Heart left ventricle (tissue), 16 donors: ENCODE measurements around the gene ALDH3B1. TPM values are rescaled to one million over a fixed set of nuclear protein-coding genes. Genes with fewer than 3 reads are reported as not detected.

ENCODE experiments used
- ATAC-seq, 4 donors: fragments of 200-7000 bp; cut with Tn5 transposase; one replicate each; pipeline ENCODE4 v1.9.1; 2020 to 2022; ENCODE audit warnings: moderate library complexity in 4 of 4, mild to moderate bottlenecking in 3 of 4, moderate number of reproducible peaks in 1 of 4
- DNase-seq, 5 donors: peaks; one replicate each; pipeline ENCODE4 v3.0.0-alpha.2; 2020
- H3K27ac ChIP-seq, 12 donors: fragments of 200-600 bp; sonication (generic) in 4 of 12; one replicate each; pipeline versions ENCODE4 v1.5.0 to v1.8.0; 2016 to 2022; ENCODE audit warnings: mild to moderate bottlenecking in 2 of 12
- H3K27me3 ChIP-seq, 9 donors: fragments of 200-600 bp; sonication (generic) in 2 of 9; one replicate each; pipeline versions ENCODE4 v1.5.1 to v1.8.0; 2016 to 2022; ENCODE audit warnings: mild to moderate bottlenecking in 3 of 9
- H3K36me3 ChIP-seq, 9 donors: fragments of 200-600 bp; sonication (generic) in 2 of 9; one replicate each; pipeline versions ENCODE4 v1.5.0 to v1.8.0; 2018 to 2022; ENCODE audit warnings: mild to moderate bottlenecking in 2 of 9
- H3K4me1 ChIP-seq, 12 donors: fragments of 200-600 bp; sonication (generic) in 4 of 12; one replicate each; pipeline versions ENCODE4 v1.5.0 to v1.8.0; 2016 to 2022; ENCODE audit warnings: mild to moderate bottlenecking in 3 of 12
- H3K4me3 ChIP-seq, 12 donors: fragments of 200-600 bp; sonication (generic) in 4 of 12; one replicate each; pipeline versions ENCODE4 v1.5.0 to v1.8.0; 2017 to 2022; ENCODE audit warnings: mild to moderate bottlenecking in 9 of 12, moderate library complexity in 4 of 12
- H3K9me3 ChIP-seq, 12 donors: fragments of 200-600 bp; sonication (generic) in 4 of 12; one replicate each; pipeline versions ENCODE4 v1.5.0 to v1.8.0; 2016 to 2022; ENCODE audit warnings: mild to moderate bottlenecking in 1 of 12
- CTCF ChIP-seq, 12 donors: fragments of 200-600 bp; sonication (generic) in 4 of 12; IDR thresholded peaks; one replicate each; pipeline versions ENCODE4 v1.5.0 to v1.8.0; 2018 to 2022; ENCODE audit warnings: antibody characterized with exemption in 12 of 12, mild to moderate bottlenecking in 5 of 12
- POLR2A ChIP-seq, 2 donors: fragments of 450-650 bp; IDR thresholded peaks; one replicate each; pipeline ENCODE4 v1.6.1; 2017; ENCODE audit warnings: antibody characterized with exemption in 2 of 2, mild to moderate bottlenecking in 2 of 2, moderate library complexity in 2 of 2
- WGBS, 4 donors: extraction: QIAGEN DNeasy Blood & Tissue Kit in 2 of 4; methylation state at CpG; one replicate each; pipeline versions ENCODE4 v1.1.5 to v1.1.7; 2013 to 2018; 5-methylcytosine and 5-hydroxymethylcytosine counted together
- intact Hi-C, 10 donors: fragments of 100-400 bp; cut with DNase I; formaldehyde crosslinking; loops; one replicate each; pipeline versions ENCODE4 v1.11.1 to v1.14.2; 2022
- polyA plus RNA-seq, 2 donors: library from polyadenylated mRNA; stranded (reverse); fragments of 200-250 nt; gene quantifications; one replicate each; pipeline ENCODE4 v1.2.3, GENCODE V29; 2013
- total RNA-seq, 9 donors: library from RNA; depleted of rRNA in 2 of 9; stranded (reverse); fragments of >200 nt in 2 of 9; fragmentation: NEBNext Ultra II Directional in 3 of 9; extraction: Animal tissue kit (Norgen Biotek cat#: 25700) in 3 of 9; gene quantifications; one replicate each; pipeline versions ENCODE4 v1.1.0 to v1.2.4, GENCODE V29; 2016 to 2023
- donor health status: ischemic (EF 13 %, LVEDD 7.1; RV severe dilation, severe dysfunction).
- donor health status: healthy with polysubstance abuse.
- donor health status: DM: no; HTN: yes; CAD: no.
- donor health status: DM: no; HTN: no; CAD: no.
- donor health status: ischemic (EF 25% LVEDD 6.9; RV normal size, moderate dysfunction).
- donor health status: ischemic (EF 25% LVEDD 5.7; RV mildly dilated, moderate dysfunction).
- donor health status: healthy.
- donor health status: DM: yes; HTN: yes; CAD: no.
- donor health status: ischemic (EF 35%, LVEDD 5.7; RV mildly dilated, moderate dysfunction).
- donor health status: nonischemic (EF 11% LVEDD 7.7; RV severe dilation, severe dysfunction).
- donor health status: DM: yes; HTN: yes; CAD: no.
- donor health status: PGD.
- donor health status: ischemic (EF 29% LVEDD 5.4; RV normal size, mild dysfunction).
- donor health status: nonischemic (EF 23%, LVEDD 6.1; RV moderate dilation, normal function).

Gene ALDH3B1
- total and polyA plus RNA-seq, 11 donors = 2.3 to 25.4 (median 4.4) TPM

GRCh38 chr11:68047437-68048290 lies 37.5 kb downstream of the ALDH3B1 start:
- Histone ChIP-seq H3K4me1 (peaks cover 0 to 4% (median 0%) of the 10 kb centered on the region in 12 donors), H3K27ac (no peak overlapping the region), H3K4me3 (no peak overlapping the region), H3K36me3 (peaks cover 0 to 98% (median 44%) of the 10 kb centered on the region in 9 donors), H3K27me3 (no peaks in the 10 kb centered on the region), H3K9me3 (no peaks in the 10 kb centered on the region)
- WGBS, 4 donors = 88 to 92% (median 92%) methylated on average over 33 to 37 of the region's 37 CpGs
- no peak for ATAC-seq
- intact Hi-C loops = no loop called here
- TF ChIP-seq CTCF (IDR thresholded peaks at IDR 0.05) (no peak), POLR2A (IDR thresholded peaks at IDR 0.05) (no peak)
- DNase-seq = peak in 2 of 5 donors; percentile 16 to 57

GRCh38 chr11:68048681-68049508 lies 38.8 kb downstream of the ALDH3B1 start:
- intact Hi-C loops = no loop called here
- H3K27ac ChIP-seq = no peak overlapping the region
- DNase-seq (peak in 1 of 5 donors; percentile 40), ATAC-seq (no peak)
- H3K9me3 ChIP-seq = no peaks in the 10 kb centered on the region
- 90 to 93% (median 92%) methylated on average over 23 to 35 of the region's 35 CpGs for WGBS, 4 donors
- H3K27me3 ChIP-seq = no peaks in the 10 kb centered on the region
- H3K4me3 ChIP-seq = no peak overlapping the region
- peaks cover 0 to 4% (median 0%) of the 10 kb centered on the region in 12 donors for H3K4me1 ChIP-seq
- peaks cover 0 to 95% (median 40%) of the 10 kb centered on the region in 9 donors for H3K36me3 ChIP-seq
- TF ChIP-seq POLR2A (IDR thresholded peaks at IDR 0.05) (no peak), CTCF (IDR thresholded peaks at IDR 0.05) (no peak)

- peaks cover 0 to 4% (median 0%) of the 10 kb centered on the region in 12 donors for H3K4me1 ChIP-seq
- TF ChIP-seq POLR2A (IDR thresholded peaks at IDR 0.05) = no peak
- TF ChIP-seq CTCF (IDR thresholded peaks at IDR 0.05) = no peak
- ATAC-seq (no peak), DNase-seq (no peak)
- no peaks in the 10 kb centered on the region for H3K9me3 ChIP-seq
- intact Hi-C loops = no loop called here
- H3K27me3 ChIP-seq = no peaks in the 10 kb centered on the region
- peaks cover 0 to 87% (median 37%) of the 10 kb centered on the region in 9 donors for H3K36me3 ChIP-seq
- H3K27ac ChIP-seq = no peak overlapping the region
- H3K4me3 ChIP-seq = no peak overlapping the region
- 77 to 89% (median 84%) methylated on average over 21 to 40 of the region's 40 CpGs for WGBS, 4 donors
Measured at GRCh38 chr11:68049509-68050370, 39.6 kb downstream of the ALDH3B1 start.
